ENCODE results near the gene KDM4B. TPM values are rescaled to one million over a fixed set of nuclear protein-coding genes. Genes with fewer than 3 reads are reported as not detected.
A peak's percentile ranks its signal among the peaks of the same experiment; 100 is the strongest.

The KDM4B gene
- total and polyA plus RNA-seq, 9 of the 15 experiments (the other 6 are each of a cell fraction or from before 2014, with no cell fraction given) = 0.21 to 29.9 (median 7.3) TPM

DNA sequence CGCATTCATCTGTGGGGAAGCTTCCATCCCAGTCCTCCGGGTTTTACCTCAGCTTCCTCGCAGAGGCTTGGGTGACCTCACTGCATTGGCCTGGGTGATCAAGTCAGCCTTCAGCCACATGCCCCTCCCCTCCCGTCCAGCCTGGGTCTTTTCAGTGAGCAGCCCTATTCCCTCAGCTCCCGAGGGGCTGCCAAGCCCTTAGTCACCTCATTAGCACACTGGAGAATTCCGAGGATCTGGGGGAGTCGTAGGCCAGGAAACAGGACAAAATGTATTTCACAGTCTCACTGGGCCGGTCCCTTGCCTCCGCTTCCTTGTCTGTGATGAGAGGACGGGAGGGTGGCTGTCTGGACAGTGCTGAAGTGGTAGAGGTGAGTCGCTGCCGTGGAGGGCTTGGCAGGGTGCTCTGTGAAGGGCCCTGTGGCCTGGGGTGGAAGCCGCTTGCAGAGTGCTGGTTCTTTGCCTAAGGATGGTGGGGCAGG is 19.9 kb downstream of the KDM4B start:
- peaks cover 18% of the 10 kb centered on the region for H3K9me1 ChIP-seq (ENCODE audit: control insufficient read depth, insufficient read depth, low read length)
- in situ Hi-C loops (cut with MboI) (no loop called here), intact Hi-C loops (cut with micrococcal nuclease) (no loop called here)
- no peaks in the 10 kb centered on the region for H3K27me3 ChIP-seq (ENCODE audit: control insufficient read depth in 2 of 2, insufficient read depth in 2 of 2, low read length in 2 of 2)
- DNase-seq (ENCODE audit: extremely low read depth in 1 of 4, low spot score in 3 of 4) (no peak), ATAC-seq (no peak), FAIRE-seq (no peak)
- peaks cover 27 to 54% of the 10 kb centered on the region in 2 experiments for H3K4me1 ChIP-seq (replicated peaks in 1 of 2; ENCODE audit: control insufficient read depth in 2 of 2, insufficient read depth in 2 of 2, low read length in 2 of 2)
- H2AFZ ChIP-seq (ENCODE audit: low read depth, low read length) = no peak overlapping the region
- H3K36me3 ChIP-seq (ENCODE audit: control insufficient read depth, insufficient read depth, low read length) = no peaks in the 10 kb centered on the region
- no TSS peak for BruUV-seq (replicated peaks)
- H3K27ac ChIP-seq (ENCODE audit: extremely low read depth, low read depth, low read length) = no peak overlapping the region
- POLR2A ChIA-PET = interaction anchor here (0.6 to 3.1 kb wide), 4 partner anchors 9 to 1098 kb away, joined by 3 to 10 read pairs (median 5); partner anchors contain the start of gene KDM4B
- H3K4me3 ChIP-seq = no peak overlapping the region
- no peaks in the 10 kb centered on the region for H3K9me3 ChIP-seq (replicated peaks; ENCODE audit: control insufficient read depth, insufficient read depth, low read depth, low read length)
- CTCF ChIA-PET (ENCODE audit: low intra/inter-chr PET ratio) = no interaction called here
- peaks cover 74% of the 10 kb centered on the region for H4K20me1 ChIP-seq (replicated peaks; ENCODE audit: control insufficient read depth, insufficient read depth, low read length)
- peaks cover 83% of the 10 kb centered on the region for H3K79me2 ChIP-seq (ENCODE audit: control insufficient read depth, insufficient read depth, low read length)
- peak overlapping the region in 1 of 2 experiments; percentile 65; a peak in 2 of 4 replicates for H3K9ac ChIP-seq (ENCODE audit: insufficient read depth in 1 of 2, low read depth in 2 of 2, low read length in 2 of 2)
- H3K4me2 ChIP-seq (ENCODE audit: insufficient read depth, low read length) = no peak overlapping the region
- WGBS (ENCODE audit: insufficient coverage, low coverage, missing lambda C conversion rate) = 72% methylated on average over 12 of the region's 13 CpGs
- no peak for TF ChIP-seq ZNF197 (CRISPR knock-in tag; IDR thresholded peaks at IDR 0.05; ENCODE audit: low read depth)
- no peak for TF ChIP-seq ADNP (tag; IDR thresholded peaks at IDR 0.05)
- no peak for TF ChIP-seq NR2C2 (CRISPR knock-in tag; IDR thresholded peaks at IDR 0.05)
- TF ChIP-seq NR2C2 (tag; IDR thresholded peaks at IDR 0.05) = no peak
- TF ChIP-seq SREBF2 (CRISPR knock-in tag; IDR thresholded peaks at IDR 0.05) = no peak
- TF ChIP-seq, protein P1, sequence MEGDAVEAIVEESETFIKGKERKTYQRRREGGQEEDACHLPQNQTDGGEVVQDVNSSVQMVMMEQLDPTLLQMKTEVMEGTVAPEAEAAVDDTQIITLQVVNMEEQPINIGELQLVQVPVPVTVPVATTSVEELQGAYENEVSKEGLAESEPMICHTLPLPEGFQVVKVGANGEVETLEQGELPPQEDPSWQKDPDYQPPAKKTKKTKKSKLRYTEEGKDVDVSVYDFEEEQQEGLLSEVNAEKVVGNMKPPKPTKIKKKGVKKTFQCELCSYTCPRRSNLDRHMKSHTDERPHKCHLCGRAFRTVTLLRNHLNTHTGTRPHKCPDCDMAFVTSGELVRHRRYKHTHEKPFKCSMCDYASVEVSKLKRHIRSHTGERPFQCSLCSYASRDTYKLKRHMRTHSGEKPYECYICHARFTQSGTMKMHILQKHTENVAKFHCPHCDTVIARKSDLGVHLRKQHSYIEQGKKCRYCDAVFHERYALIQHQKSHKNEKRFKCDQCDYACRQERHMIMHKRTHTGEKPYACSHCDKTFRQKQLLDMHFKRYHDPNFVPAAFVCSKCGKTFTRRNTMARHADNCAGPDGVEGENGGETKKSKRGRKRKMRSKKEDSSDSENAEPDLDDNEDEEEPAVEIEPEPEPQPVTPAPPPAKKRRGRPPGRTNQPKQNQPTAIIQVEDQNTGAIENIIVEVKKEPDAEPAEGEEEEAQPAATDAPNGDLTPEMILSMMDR (IDR thresholded peaks at IDR 0.05 in 2 of 3, conservative IDR thresholded peaks at IDR 0.05 in 1 of 3; ENCODE audit: insufficient read depth in 2 of 3, low read depth in 1 of 3, low read length in 3 of 3) = no peak
- no peak for TF ChIP-seq E2F3 (CRISPR knock-in tag; IDR thresholded peaks at IDR 0.05)
- TF ChIP-seq ZNF165 (CRISPR knock-in tag; IDR thresholded peaks at IDR 0.05; ENCODE audit: borderline replicate concordance) = no peak
- no peak for TF ChIP-seq KLF10 (CRISPR knock-in tag; IDR thresholded peaks at IDR 0.05)
- no peak for TF ChIP-seq RBM14 (IDR thresholded peaks at IDR 0.05; ENCODE audit: borderline replicate concordance, insufficient read depth, low read depth, low read length)
- TF ChIP-seq TFAM (CRISPR knock-in tag; conservative IDR thresholded peaks at IDR 0.05) = no peak
- TF ChIP-seq, protein P2, sequence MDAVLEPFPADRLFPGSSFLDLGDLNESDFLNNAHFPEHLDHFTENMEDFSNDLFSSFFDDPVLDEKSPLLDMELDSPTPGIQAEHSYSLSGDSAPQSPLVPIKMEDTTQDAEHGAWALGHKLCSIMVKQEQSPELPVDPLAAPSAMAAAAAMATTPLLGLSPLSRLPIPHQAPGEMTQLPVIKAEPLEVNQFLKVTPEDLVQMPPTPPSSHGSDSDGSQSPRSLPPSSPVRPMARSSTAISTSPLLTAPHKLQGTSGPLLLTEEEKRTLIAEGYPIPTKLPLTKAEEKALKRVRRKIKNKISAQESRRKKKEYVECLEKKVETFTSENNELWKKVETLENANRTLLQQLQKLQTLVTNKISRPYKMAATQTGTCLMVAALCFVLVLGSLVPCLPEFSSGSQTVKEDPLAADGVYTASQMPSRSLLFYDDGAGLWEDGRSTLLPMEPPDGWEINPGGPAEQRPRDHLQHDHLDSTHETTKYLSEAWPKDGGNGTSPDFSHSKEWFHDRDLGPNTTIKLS (IDR thresholded peaks at IDR 0.05; ENCODE audit: borderline replicate concordance, low read depth) = no peak
- TF ChIP-seq, protein P3, sequence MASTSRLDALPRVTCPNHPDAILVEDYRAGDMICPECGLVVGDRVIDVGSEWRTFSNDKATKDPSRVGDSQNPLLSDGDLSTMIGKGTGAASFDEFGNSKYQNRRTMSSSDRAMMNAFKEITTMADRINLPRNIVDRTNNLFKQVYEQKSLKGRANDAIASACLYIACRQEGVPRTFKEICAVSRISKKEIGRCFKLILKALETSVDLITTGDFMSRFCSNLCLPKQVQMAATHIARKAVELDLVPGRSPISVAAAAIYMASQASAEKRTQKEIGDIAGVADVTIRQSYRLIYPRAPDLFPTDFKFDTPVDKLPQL (IDR thresholded peaks at IDR 0.05; ENCODE audit: extremely low read depth, insufficient read length) = no peak
- TF ChIP-seq ZNF717 (CRISPR knock-in tag; IDR thresholded peaks at IDR 0.05) = no peak
- TF ChIP-seq, protein P4, sequence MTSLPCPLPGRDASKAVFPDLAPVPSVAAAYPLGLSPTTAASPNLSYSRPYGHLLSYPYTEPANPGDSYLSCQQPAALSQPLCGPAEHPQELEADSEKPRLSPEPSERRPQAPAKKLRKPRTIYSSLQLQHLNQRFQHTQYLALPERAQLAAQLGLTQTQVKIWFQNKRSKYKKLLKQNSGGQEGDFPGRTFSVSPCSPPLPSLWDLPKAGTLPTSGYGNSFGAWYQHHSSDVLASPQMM (CRISPR knock-in tag; IDR thresholded peaks at IDR 0.05) = no peak
- TF ChIP-seq ZBTB1 (CRISPR knock-in tag; IDR thresholded peaks at IDR 0.05; ENCODE audit: borderline replicate concordance, low read depth) = no peak
- TF ChIP-seq, protein P5, sequence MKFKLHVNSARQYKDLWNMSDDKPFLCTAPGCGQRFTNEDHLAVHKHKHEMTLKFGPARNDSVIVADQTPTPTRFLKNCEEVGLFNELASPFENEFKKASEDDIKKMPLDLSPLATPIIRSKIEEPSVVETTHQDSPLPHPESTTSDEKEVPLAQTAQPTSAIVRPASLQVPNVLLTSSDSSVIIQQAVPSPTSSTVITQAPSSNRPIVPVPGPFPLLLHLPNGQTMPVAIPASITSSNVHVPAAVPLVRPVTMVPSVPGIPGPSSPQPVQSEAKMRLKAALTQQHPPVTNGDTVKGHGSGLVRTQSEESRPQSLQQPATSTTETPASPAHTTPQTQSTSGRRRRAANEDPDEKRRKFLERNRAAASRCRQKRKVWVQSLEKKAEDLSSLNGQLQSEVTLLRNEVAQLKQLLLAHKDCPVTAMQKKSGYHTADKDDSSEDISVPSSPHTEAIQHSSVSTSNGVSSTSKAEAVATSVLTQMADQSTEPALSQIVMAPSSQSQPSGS (CRISPR knock-in tag; IDR thresholded peaks at IDR 0.05) = no peak
